ENCODE results near the gene PAFAH2. TPM values are rescaled to one million over a fixed set of nuclear protein-coding genes. Genes with fewer than 3 reads are reported as not detected.

PAFAH2 gene
- total and polyA plus RNA-seq, 2 of the 8 experiments (the other 6 are each of a cell fraction or from before 2014, with no cell fraction given) = 7.7 to 9.3 TPM

- no peak overlapping the region for H3K4ac ChIP-seq (replicated peaks; ENCODE audit: insufficient read length, low read depth, low read length)
- TF ChIP-seq CHD2 (IDR thresholded peaks at IDR 0.05; ENCODE audit: low read length) (no peak), CEBPB (IDR thresholded peaks at IDR 0.05; ENCODE audit: low read depth, low read length) (no peak), CBX5 (IDR thresholded peaks at IDR 0.05; ENCODE audit: low read depth, low read length) (no peak), POLR2A (IDR thresholded peaks at IDR 0.05; ENCODE audit: control extremely low read depth in 1 of 2, low read depth in 2 of 2, low read length in 2 of 2) (no peak), TCF12 (IDR thresholded peaks at IDR 0.05; ENCODE audit: low read depth, low read length) (no peak), RXRA (IDR thresholded peaks at IDR 0.05; ENCODE audit: insufficient read depth, low read depth, low read length) (no peak), KDM4A (IDR thresholded peaks at IDR 0.05; ENCODE audit: low read depth, low read length, severe bottlenecking) (no peak), MAFK (IDR thresholded peaks at IDR 0.05; ENCODE audit: low read depth, low read length) (no peak), JUN (IDR thresholded peaks at IDR 0.05; ENCODE audit: low read depth, low read length) (no peak), JUND (IDR thresholded peaks at IDR 0.05; ENCODE audit: low read length) (no peak), SUZ12 (IDR thresholded peaks at IDR 0.05; ENCODE audit: low read length) (no peak), EGR1 (IDR thresholded peaks at IDR 0.05; ENCODE audit: borderline replicate concordance, low read depth, low read length) (no peak), NANOG (IDR thresholded peaks at IDR 0.05; ENCODE audit: insufficient read depth, low read depth, low read length, poor library complexity, severe bottlenecking) (no peak), CHD1 (IDR thresholded peaks at IDR 0.05; ENCODE audit: low read depth, low read length) (no peak), CTBP2 (IDR thresholded peaks at IDR 0.05; ENCODE audit: borderline replicate concordance, insufficient read depth, insufficient read length, low read length) (no peak)
These were observed 40.0 kb upstream of the PAFAH2 start for GRCh38 chr1:26037904-26038303.

More at GRCh38 chr1:26037904-26038303, 40.0 kb upstream of the PAFAH2 start:
- H3K23me2 ChIP-seq (ENCODE audit: low read depth, low read length) = peaks cover 9% of the 10 kb centered on the region; the same call in 1 of the 2 replicates
- H3K18ac ChIP-seq (ENCODE audit: extremely low read depth, low read length) = no peak overlapping the region
- 0 out of 2 replicates have a peak overlapping the region, but pooled peaks have one; percentile 29 for H2BK15ac ChIP-seq (ENCODE audit: low read length)
- peaks cover 0 to 1% of the 10 kb centered on the region in 2 experiments for H4K20me1 ChIP-seq (replicated peaks in 1 of 2; ENCODE audit: control insufficient read depth in 1 of 2, insufficient read depth in 2 of 2, low read length in 2 of 2)
- H3K23ac ChIP-seq (ENCODE audit: insufficient read length) = no peak overlapping the region
- peaks cover 6 to 36% (median 24%) of the 10 kb centered on the region in 4 experiments; a peak in 6 of 7 replicates for H3K27me3 ChIP-seq (replicated peaks in 1 of 4; ENCODE audit: control insufficient read depth in 3 of 4, extremely low read depth in 1 of 4, insufficient read depth in 3 of 4, low read length in 3 of 4)
- H4K91ac ChIP-seq (replicated peaks; ENCODE audit: insufficient read length, low read length) = no peak overlapping the region
- no peak overlapping the region for H2BK5ac ChIP-seq (ENCODE audit: low read depth, low read length)
- ChIA-PET POLR2A (ENCODE audit: partially characterized antibody) (interaction anchor here (1.4 kb wide), 1 partner anchor 107 kb away, joined by 3 read pairs; no protein-coding TSS in a partner anchor), CTCF (ENCODE audit: partially characterized antibody) (interaction anchor here (0.6 to 1.8 kb wide), 4 partner anchors 14 to 266 kb away, joined by 3 to 10 read pairs (median 4); no protein-coding TSS in a partner anchor)
- no peaks in the 10 kb centered on the region for H3K9me3 ChIP-seq (ENCODE audit: insufficient read depth in 2 of 2, low read depth in 1 of 2, low read length in 1 of 2)
- H3K56ac ChIP-seq (replicated peaks; ENCODE audit: insufficient read length, low read depth, low read length) = no peak overlapping the region
- H3K79me2 ChIP-seq (ENCODE audit: control insufficient read depth in 1 of 2, insufficient read depth in 2 of 2, low read length in 2 of 2) = no peaks in the 10 kb centered on the region
- WGBS, 2 experiments (ENCODE audit: extremely low coverage in 1 of 2, insufficient coverage in 1 of 2, insufficient read length in 1 of 2, insufficient replicate concordance in 2 of 2, low coverage in 1 of 2, low lambda C conversion rate in 2 of 2, missing lambda C conversion rate in 1 of 2) = 86% methylated on average over 6 of the region's 6 CpGs; no CpG with 5 or more reads in 1 of the 2 experiments
- no peak overlapping the region for H3K9ac ChIP-seq (replicated peaks in 1 of 4; ENCODE audit: extremely low read depth in 1 of 4, low read depth in 3 of 4, low read length in 3 of 4)
- H3K79me1 ChIP-seq (ENCODE audit: low read depth, low read length) = no peaks in the 10 kb centered on the region
- DNase-seq (ENCODE audit: low read depth in 1 of 2, low spot score in 2 of 2) (no peak), FAIRE-seq (no peak)
- no peak overlapping the region for H2BK20ac ChIP-seq (ENCODE audit: low read length)
- H2BK120ac ChIP-seq (replicated peaks; ENCODE audit: low read depth, low read length) = no peak overlapping the region
- no peak overlapping the region for H2AK5ac ChIP-seq (ENCODE audit: low read depth, low read length)
- H3K4me3 ChIP-seq (ENCODE audit: extremely low read depth in 1 of 4, insufficient read depth in 2 of 4, low read depth in 3 of 4, low read length in 4 of 4) = no peak overlapping the region
- H2AFZ ChIP-seq (ENCODE audit: low read length) = no peak overlapping the region
- peaks cover 0 to 8% (median 6%) of the 10 kb centered on the region in 4 experiments; a peak in 5 of 7 replicates for H3K4me1 ChIP-seq (replicated peaks in 1 of 4; ENCODE audit: control insufficient read depth in 3 of 4, insufficient read depth in 4 of 4, low read length in 3 of 4)
- H3K14ac ChIP-seq (ENCODE audit: insufficient read length) = no peak overlapping the region
- H3K36me3 ChIP-seq (ENCODE audit: control insufficient read depth in 2 of 4, insufficient read depth in 4 of 4, low read length in 3 of 4) = no peaks in the 10 kb centered on the region
- H3K27ac ChIP-seq (ENCODE audit: low read depth, low read length) = no peak overlapping the region
- no peak overlapping the region; the same call in 1 of the 2 replicates for H4K8ac ChIP-seq (ENCODE audit: extremely low read depth, insufficient read depth, low read length)
- H2BK12ac ChIP-seq (ENCODE audit: low read depth, low read length) = no peak overlapping the region
- no peak overlapping the region for H4K5ac ChIP-seq (ENCODE audit: insufficient read length, low read depth, low read length)
- no peak overlapping the region for H3K4me2 ChIP-seq (ENCODE audit: insufficient read depth in 1 of 2, low read depth in 2 of 2, low read length in 2 of 2)

Measured in H1 (cell line).